ENCODE data around the gene VSIG10. TPM values are rescaled to one million over a fixed set of nuclear protein-coding genes. Genes with fewer than 3 reads are reported as not detected.

VSIG10 gene
- total and polyA plus RNA-seq, 2 of the 4 experiments (the other 2 are of a cell fraction), result 5.9 to 10.0 TPM

DNA sequence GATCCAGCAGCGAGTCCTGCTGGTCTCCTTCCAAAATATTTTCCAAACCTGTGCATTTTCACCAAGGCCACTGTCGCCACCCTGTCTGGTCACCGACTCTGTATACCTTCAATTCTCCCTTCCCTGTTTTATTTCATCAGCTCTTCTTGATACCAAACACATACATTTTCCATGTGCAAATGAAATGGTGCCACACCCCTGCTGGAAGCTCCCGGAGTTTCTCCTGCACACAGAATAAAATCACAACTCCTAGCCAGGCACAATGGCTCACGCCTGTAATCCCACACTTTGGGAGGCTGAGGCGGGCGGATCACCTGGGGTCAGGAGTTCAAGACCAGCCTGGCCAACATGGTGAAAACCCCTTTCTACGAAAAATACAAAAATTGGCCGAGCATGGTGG, 14.0 kb downstream of the VSIG10 start:
- Histone ChIP-seq H3K56ac (ENCODE audit: extremely low read depth, insufficient read depth, low read length) (no peak overlapping the region), H4K5ac (ENCODE audit: low read depth, low read length) (no peak overlapping the region), H2AFZ (replicated peaks; ENCODE audit: low read length, poor library complexity) (no peak overlapping the region), H3K27me3 (ENCODE audit: control insufficient read depth, insufficient read depth, low read length) (no peaks in the 10 kb centered on the region), H3K9me3 (ENCODE audit: control insufficient read depth, insufficient read depth, low read length) (no peaks in the 10 kb centered on the region), H3K9ac (ENCODE audit: low read depth, low read length) (no peak overlapping the region), H4K91ac (ENCODE audit: insufficient read depth, low read depth, low read length) (no peak overlapping the region), H3K4ac (ENCODE audit: low read depth, low read length) (no peak overlapping the region), H4K20me1 (ENCODE audit: insufficient read depth, low read length) (no peaks in the 10 kb centered on the region), H3K18ac (ENCODE audit: low read depth, low read length) (no peak overlapping the region), H3K14ac (replicated peaks; ENCODE audit: low read depth, low read length) (no peak overlapping the region), H3K9me1 (ENCODE audit: insufficient read depth, low read length) (0 out of 2 replicates have a peak, but pooled peaks cover 2% of the 10 kb centered on the region), H2BK20ac (ENCODE audit: low read depth, low read length) (no peak overlapping the region), H2AK5ac (ENCODE audit: low read depth, low read length) (no peak overlapping the region), H3K23ac (ENCODE audit: low read depth, low read length) (no peak overlapping the region), H3K4me2 (ENCODE audit: low read depth, low read length) (no peak overlapping the region), H2AK9ac (replicated peaks; ENCODE audit: low read depth, low read length, poor library complexity) (no peak overlapping the region), H3K79me1 (ENCODE audit: low read depth in 1 of 2, low read length in 2 of 2) (no peaks in the 10 kb centered on the region), H4K8ac (ENCODE audit: low read depth in 2 of 2, low read length in 2 of 2) (no peak overlapping the region), H3K4me1 (ENCODE audit: control insufficient read depth, insufficient read depth, low read length) (no peaks in the 10 kb centered on the region), H2BK15ac (ENCODE audit: low read depth, low read length) (no peak overlapping the region), H3K36me3 (ENCODE audit: control insufficient read depth, insufficient read depth, low read length) (peaks cover 6% of the 10 kb centered on the region), H3K27ac (ENCODE audit: insufficient read depth, low read length) (no peak overlapping the region), H2BK120ac (ENCODE audit: low read depth, low read length) (no peak overlapping the region), H3K4me3 (ENCODE audit: insufficient read depth, low read depth, low read length) (no peak overlapping the region), H2BK5ac (ENCODE audit: low read depth, low read length, poor library complexity, severe bottlenecking) (no peak overlapping the region)
- dilution Hi-C loops (cut with HindIII; ENCODE audit: low sequenced_read_pairs, unreplicated experiment) (no loop called here), in situ Hi-C loops (cut with MboI; ENCODE audit: low sequenced_read_pairs) (no loop called here), intact Hi-C loops (cut with micrococcal nuclease) (no loop called here)
- WGBS, 2 experiments (ENCODE audit: extremely low coverage in 2 of 2, insufficient read length in 1 of 2), result 96% methylated on average over 3 of the region's 9 CpGs; no CpG with 5 or more reads in 1 of the 2 experiments
- ChIA-PET POLR2A (ENCODE audit: unreplicated experiment) (no interaction called here), CTCF (no interaction called here)
- no TSS peak for BruUV-seq (replicated peaks)
- TF ChIP-seq CHD1 (IDR thresholded peaks at IDR 0.05; ENCODE audit: low read depth, low read length) (no peak), CEBPB (IDR thresholded peaks at IDR 0.05; ENCODE audit: low read depth, low read length) (no peak), RAD21 (IDR thresholded peaks at IDR 0.05; ENCODE audit: low read length) (no peak), RFX5 (IDR thresholded peaks at IDR 0.05; ENCODE audit: low read depth, low read length) (no peak), MAZ (IDR thresholded peaks at IDR 0.05; ENCODE audit: borderline replicate concordance, low read depth, low read length) (no peak), SMC3 (IDR thresholded peaks at IDR 0.05; ENCODE audit: low read depth, low read length) (no peak), POLR2A (IDR thresholded peaks at IDR 0.05; ENCODE audit: low read depth, low read length) (no peak), MAFK (IDR thresholded peaks at IDR 0.05; ENCODE audit: low read depth, low read length) (no peak), BHLHE40 (IDR thresholded peaks at IDR 0.05; ENCODE audit: low read depth, low read length) (no peak), MXI1 (IDR thresholded peaks at IDR 0.05; ENCODE audit: borderline replicate concordance, low read depth, low read length) (no peak)
- TF ChIP-seq, protein P1, sequence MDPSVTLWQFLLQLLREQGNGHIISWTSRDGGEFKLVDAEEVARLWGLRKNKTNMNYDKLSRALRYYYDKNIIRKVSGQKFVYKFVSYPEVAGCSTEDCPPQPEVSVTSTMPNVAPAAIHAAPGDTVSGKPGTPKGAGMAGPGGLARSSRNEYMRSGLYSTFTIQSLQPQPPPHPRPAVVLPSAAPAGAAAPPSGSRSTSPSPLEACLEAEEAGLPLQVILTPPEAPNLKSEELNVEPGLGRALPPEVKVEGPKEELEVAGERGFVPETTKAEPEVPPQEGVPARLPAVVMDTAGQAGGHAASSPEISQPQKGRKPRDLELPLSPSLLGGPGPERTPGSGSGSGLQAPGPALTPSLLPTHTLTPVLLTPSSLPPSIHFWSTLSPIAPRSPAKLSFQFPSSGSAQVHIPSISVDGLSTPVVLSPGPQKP (IDR thresholded peaks at IDR 0.05; ENCODE audit: borderline replicate concordance, low read depth, low read length), result no peak
- TF ChIP-seq, protein P2, sequence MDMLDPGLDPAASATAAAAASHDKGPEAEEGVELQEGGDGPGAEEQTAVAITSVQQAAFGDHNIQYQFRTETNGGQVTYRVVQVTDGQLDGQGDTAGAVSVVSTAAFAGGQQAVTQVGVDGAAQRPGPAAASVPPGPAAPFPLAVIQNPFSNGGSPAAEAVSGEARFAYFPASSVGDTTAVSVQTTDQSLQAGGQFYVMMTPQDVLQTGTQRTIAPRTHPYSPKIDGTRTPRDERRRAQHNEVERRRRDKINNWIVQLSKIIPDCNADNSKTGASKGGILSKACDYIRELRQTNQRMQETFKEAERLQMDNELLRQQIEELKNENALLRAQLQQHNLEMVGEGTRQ (IDR thresholded peaks at IDR 0.05; ENCODE audit: low read depth, low read length), result no peak
- TF ChIP-seq, protein P3, sequence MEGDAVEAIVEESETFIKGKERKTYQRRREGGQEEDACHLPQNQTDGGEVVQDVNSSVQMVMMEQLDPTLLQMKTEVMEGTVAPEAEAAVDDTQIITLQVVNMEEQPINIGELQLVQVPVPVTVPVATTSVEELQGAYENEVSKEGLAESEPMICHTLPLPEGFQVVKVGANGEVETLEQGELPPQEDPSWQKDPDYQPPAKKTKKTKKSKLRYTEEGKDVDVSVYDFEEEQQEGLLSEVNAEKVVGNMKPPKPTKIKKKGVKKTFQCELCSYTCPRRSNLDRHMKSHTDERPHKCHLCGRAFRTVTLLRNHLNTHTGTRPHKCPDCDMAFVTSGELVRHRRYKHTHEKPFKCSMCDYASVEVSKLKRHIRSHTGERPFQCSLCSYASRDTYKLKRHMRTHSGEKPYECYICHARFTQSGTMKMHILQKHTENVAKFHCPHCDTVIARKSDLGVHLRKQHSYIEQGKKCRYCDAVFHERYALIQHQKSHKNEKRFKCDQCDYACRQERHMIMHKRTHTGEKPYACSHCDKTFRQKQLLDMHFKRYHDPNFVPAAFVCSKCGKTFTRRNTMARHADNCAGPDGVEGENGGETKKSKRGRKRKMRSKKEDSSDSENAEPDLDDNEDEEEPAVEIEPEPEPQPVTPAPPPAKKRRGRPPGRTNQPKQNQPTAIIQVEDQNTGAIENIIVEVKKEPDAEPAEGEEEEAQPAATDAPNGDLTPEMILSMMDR (conservative IDR thresholded peaks at IDR 0.05; ENCODE audit: low read depth, low read length), result no peak
- DNase-seq (no peak), ATAC-seq (ENCODE audit: low read depth) (no peak)

Measured in IMR-90 (cell line).